GM20431 (cell line): ENCODE data around the gene PTGER2.

Experiments
- in situ Hi-C: fragments of 300-500 bp; cut with MseI, MboI; formaldehyde crosslinking; loops from one replicate; pipeline ENCODE4 v1.15.0; 2020; ENCODE audit warnings: low sequenced_read_pairs; ENCODE audit not compliant: unreplicated experiment

PTGER2 gene, protein sequence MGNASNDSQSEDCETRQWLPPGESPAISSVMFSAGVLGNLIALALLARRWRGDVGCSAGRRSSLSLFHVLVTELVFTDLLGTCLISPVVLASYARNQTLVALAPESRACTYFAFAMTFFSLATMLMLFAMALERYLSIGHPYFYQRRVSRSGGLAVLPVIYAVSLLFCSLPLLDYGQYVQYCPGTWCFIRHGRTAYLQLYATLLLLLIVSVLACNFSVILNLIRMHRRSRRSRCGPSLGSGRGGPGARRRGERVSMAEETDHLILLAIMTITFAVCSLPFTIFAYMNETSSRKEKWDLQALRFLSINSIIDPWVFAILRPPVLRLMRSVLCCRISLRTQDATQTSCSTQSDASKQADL

DNA sequence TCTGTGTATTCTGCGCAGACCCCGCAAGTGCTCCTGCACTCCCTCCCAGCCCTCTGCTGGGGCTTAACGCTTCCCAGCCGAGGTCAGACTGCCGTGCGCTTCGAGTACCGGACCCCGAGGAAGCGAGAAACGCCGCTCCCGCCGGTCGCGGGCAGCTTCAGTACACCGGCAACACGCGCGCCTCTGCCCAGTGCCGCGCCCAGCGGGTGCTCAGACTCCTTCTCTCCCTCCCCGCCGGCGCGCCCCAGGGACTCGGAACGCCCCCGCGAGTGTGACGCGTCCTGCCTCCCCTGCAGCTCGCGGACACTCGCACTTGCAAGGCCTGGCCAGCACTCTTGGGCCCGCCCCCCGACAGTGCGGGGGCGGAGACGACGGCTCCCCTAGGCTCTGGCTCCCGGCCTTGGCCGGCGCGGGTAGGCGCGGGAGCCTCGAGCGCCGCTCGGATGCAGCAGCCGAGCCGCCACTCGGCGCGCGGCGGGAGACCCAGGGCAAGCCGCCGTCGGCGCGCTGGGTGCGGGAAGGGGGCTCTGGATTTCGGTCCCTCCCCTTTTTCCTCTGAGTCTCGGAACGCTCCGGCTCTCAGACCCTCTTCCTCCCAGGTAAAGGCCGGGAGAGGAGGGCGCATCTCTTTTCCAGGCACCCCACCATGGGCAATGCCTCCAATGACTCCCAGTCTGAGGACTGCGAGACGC lies at the start of gene PTGER2:
Gene PTGER2 (plus strand): TSS at position 410 of the 692 bp plus-strand sequence. CDS start 237 bp downstream, at position 647.
- in situ Hi-C loops: loop anchor here (25.0 kb wide), 1 partner anchor 148 kb away; no protein-coding TSS in a partner anchor

DNA sequence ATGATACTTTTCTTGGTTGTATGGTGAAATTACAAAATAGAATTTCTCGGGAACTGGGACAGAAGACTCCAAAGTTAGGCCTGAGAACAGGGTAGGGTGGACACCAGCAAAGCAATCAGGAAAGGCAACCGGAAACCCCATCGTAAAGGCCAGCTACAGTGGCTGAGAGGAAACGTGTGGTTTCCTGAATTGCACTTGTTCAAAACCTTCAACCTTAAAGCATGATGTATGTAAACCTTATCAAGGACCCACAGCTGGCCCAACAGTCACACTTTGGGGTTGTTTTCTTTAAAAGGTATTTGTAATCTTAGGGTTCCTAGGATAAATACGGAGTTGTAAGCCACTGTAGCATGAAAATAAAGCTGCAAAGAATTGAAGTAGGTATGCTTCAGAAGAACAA lies 48.9 kb upstream of the PTGER2 start:
- in situ Hi-C loops: no loop called here

DNA sequence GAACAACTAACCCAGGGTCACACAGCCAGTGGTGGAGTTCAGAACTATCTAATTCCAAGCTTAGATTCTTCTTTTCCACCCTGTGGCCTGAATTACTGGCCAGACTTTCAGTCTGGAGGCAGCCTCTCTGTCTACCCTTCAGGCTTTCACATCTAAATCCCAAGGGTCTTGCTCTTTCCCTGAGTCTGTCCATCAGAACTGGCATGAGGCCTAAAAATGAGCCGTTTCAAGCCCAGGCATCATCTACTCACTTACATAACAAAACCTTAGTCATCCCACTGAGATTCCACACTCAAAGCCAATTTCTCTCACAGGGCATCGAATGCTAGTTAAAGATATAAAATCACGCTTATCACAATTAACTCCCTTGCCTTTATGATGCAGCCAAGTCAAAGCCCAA lies 47.9 kb upstream of the PTGER2 start:
- in situ Hi-C loops: no loop called here

DNA sequence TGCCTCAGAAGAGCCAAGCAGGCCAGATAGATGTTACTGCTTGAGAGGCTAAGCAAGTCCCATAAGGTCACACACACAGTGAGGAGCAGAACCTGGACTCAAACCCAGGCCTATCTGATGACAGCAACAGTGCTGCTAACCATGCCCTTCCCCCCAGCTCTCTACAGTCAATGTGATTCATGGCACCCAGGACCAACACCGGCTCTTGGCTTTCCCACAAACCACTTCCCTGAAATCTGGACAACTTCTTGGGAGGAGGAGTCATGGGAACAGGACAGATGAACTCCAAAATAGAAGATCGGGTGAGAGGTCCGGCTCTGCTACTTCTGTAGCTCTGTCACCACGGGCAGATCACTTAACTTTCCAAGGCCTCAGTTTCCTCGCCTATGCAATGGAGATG lies 47.3 kb upstream of the PTGER2 start:
- in situ Hi-C loops: no loop called here

DNA sequence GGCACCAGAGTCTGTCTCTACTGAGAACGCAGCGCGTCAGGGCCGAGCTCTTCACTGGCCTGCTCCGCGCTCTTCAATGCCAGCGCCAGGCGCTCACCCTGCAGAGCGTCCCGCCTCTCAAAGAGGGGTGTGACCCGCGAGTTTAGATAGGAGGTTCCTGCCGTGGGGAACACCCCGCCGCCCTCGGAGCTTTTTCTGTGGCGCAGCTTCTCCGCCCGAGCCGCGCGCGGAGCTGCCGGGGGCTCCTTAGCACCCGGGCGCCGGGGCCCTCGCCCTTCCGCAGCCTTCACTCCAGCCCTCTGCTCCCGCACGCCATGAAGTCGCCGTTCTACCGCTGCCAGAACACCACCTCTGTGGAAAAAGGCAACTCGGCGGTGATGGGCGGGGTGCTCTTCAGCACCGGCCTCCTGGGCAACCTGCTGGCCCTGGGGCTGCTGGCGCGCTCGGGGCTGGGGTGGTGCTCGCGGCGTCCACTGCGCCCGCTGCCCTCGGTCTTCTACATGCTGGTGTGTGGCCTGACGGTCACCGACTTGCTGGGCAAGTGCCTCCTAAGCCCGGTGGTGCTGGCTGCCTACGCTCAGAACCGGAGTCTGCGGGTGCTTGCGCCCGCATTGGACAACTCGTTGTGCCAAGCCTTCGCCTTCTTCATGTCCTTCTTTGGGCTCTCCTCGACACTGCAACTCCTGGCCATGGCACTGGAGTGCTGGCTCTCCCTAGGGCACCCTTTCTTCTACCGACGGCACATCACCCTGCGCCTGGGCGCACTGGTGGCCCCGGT lies 46.4 kb upstream of the PTGER2 start, which contains the start of gene PTGDR:
Gene PTGDR (plus strand): TSS at position 198 of the 778 bp plus-strand sequence. CDS start 117 bp downstream, at position 315.
- in situ Hi-C loops: no loop called here

DNA sequence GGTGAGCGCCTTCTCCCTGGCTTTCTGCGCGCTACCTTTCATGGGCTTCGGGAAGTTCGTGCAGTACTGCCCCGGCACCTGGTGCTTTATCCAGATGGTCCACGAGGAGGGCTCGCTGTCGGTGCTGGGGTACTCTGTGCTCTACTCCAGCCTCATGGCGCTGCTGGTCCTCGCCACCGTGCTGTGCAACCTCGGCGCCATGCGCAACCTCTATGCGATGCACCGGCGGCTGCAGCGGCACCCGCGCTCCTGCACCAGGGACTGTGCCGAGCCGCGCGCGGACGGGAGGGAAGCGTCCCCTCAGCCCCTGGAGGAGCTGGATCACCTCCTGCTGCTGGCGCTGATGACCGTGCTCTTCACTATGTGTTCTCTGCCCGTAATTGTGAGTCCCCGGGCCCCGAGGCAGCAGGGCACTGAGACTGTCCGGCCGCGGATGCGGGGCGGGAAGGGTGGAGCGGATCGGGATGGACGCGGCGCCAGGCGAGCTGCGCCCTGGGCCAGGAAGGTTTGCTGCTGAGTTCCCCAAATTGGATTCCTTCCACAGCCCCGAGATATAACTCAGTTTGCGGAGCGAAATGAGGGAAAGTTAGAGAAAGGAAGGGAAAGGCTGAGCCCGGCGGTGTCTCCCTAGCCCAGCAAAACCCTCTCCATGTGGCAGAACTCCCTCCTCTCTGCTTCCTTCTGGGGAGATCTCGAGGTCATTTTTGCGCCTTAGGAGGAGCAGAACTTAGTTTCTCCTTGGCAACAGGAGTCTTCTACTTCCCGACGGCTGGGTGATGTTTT lies 45.6 kb upstream of the PTGER2 start:
- in situ Hi-C loops: no loop called here

DNA sequence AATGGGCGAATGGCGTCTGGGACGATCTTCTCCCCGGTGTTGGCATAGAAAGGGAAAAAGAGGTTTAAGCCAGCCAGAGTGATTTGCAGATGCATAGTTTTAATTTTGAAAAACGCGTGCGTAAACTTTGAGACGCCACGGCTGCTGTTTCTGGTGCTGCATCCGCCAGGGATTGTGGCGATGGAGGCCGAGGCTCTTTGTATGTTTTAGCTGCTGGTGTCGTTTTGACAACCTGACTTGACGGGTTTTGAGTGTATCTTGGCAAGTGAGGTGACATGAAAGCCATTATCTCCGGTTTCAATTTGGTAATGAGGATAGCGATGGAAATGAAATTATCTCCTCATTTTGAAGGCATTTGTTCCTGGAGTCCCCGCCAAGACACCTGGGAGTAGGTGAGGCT lies 45.0 kb upstream of the PTGER2 start:
- in situ Hi-C loops: no loop called here

DNA sequence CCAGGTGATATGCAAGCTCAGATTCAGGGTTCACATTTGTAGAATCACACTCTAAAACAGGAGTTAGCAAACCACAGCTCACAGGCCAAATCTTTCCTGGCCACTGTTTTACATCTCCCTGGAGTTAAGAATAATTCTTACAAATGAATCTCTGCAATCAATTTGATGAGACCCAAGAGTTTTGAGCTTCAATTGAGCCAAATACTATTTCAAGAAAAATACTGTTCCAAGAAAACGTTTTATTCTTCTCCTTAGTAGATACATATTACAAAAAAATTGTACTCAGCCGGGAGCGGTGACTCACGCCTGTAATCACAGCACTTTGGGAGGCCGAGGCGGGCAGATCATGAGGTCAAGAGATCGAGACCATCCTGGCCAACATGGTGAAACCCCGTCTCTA lies 44.1 kb upstream of the PTGER2 start:
- in situ Hi-C loops: no loop called here

DNA sequence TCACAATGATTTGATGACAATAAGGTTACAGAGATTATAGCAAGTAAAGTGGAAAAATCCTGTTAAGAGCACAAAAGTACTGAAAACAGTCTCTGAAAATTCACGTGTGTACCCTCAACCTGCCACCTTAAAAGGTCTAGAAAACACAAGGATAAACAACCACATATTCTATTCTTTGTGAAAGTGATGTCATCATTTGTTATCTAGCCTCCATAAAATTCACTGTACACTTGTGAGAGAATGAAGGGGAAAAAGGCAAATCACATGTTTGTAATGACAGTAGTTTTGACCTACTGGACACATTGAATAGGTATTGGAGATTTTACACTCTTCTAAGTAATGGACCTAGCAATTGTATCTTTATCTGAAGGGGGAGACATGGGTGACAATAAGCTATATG lies 42.6 kb upstream of the PTGER2 start:
- in situ Hi-C loops: no loop called here

DNA sequence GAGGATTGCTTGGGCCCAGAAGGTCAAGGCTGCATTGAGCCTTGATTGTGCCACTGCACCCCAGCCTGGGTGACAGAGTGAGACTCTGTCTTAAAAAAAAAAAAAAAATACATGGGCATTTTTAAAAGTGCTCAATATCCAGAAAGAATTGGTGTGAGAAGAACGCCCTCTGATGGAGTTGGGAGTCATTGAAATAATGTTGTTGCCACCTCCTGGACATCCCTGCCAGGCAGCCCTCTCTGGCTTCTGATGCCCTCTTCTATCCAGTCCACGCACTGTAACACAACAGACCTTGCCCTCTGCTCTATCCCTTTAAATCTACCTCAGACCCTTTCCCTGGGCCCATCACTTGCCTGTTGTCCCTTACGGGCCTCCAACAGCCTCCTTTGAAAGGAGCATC lies 41.7 kb upstream of the PTGER2 start:
- in situ Hi-C loops: no loop called here

DNA sequence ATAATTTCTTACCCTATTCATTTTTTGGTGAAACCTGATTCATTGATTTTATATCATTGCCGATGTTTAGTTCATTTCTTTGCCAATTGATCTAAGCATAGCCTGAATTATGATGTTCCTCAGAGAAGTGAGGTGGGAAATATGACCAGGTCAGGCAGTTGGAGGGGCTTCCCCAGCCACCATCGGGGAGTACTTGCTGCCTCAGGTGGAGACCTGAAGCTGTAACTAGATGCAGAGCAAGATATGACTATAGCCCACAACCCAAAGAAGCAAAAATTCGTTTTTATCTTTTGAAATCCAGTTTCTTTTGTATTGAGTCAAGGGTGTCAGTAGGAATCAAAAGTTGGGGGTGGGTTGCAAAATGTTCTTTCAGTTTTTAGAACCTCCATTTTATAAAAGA lies 38.7 kb upstream of the PTGER2 start:
- in situ Hi-C loops: no loop called here

DNA sequence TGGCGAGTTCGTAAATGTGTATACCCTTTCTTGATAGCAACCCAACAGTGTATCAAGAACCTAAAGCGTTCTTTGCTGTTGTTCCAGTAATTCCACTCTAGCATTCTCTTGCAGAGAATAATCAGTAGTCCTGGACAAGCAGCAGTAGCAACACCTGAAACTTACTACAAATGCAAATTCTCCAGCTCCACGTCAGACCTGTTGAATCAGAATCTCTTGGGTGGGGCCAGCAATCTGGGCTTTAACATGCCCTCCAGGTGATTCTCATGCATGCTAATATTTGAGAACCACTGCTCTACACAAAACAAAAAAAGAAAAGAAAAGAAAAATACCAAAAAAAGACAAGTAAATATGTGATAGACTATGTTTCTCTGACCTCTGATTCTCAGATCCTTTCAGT lies 36.6 kb upstream of the PTGER2 start:
- in situ Hi-C loops: no loop called here

DNA sequence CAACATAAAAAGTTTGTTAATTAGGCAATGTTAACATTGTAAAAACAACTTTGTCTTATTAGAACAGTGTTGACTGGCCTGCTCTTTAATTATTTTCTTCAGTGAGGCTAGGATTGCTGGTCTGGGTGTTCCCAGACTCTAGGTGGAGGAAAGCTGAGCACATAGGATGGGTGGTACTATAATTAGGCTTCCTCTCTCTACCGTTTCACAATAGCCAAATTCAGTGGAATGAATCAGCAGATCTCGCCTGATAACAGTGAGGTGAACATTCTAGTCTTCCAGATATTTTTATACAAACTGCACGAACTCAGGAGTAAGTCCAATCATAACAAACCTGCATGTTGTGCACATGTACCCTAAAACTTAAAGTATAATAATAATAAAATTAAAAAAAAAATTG lies 34.7 kb upstream of the PTGER2 start:
- in situ Hi-C loops: no loop called here

DNA sequence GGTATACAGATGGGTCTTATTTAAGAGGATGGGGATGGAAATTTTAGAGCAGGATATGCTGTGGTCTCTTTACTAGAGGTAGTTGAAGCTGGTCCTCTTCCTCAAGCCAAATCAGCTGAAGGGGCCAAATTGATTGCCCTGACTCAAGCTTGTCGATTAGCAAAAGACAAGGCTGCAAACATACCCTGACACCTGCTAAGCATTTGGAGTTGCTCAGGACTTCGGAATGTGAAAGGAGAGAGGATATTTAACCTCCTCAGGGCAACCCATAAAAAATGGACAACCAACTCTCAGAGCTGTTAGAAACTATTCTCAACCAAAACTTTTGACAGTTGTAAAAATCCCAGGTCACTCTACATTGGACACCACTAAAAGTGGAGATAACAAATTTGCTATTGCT lies 31.0 kb upstream of the PTGER2 start:
- in situ Hi-C loops: no loop called here

DNA sequence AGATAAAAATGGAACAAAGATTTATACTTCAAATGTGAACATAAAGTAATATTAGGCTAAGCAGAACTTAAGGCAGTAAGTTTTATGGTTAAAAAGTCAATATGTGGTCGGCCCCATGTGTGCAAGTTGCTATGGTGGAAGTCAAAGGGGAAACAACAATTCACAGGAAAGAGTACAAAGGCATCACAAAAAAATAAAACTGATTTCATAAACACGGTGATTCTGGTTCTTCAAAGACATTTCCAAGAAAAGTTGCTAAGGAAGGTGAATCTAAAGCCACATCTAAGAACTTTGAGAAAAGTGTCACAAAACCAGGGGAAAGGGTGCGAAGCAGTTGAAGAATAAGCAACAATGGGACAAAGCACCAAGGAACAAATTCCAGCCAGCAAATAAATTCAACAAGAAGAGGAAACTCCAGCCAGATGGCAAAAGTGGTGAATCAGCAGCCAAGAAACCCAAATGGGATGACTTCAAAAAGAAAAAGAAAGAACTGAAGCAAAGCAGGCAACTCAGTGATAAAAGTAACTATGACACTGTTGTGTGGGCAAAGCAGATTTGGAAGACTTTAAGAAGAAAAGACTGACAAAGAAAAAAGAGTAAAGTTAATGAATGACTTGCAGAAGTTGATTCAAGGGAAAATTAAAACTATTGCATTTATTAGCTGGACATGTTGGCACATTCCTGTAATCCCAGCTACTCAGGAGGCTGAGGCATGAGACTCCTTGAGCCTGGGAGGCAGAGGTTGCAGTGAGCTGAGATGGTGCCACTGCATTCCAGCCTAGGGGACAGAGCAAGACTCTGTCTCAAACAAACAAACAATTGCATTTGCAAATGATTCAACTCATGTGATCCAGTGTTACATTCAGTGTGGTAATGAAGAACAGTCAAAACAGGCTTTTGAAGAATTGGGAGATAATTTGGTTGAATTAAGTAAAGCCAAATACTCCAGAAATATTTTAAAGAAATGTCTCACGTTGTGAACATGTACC lies 27.2 kb upstream of the PTGER2 start:
- in situ Hi-C loops: no loop called here

DNA sequence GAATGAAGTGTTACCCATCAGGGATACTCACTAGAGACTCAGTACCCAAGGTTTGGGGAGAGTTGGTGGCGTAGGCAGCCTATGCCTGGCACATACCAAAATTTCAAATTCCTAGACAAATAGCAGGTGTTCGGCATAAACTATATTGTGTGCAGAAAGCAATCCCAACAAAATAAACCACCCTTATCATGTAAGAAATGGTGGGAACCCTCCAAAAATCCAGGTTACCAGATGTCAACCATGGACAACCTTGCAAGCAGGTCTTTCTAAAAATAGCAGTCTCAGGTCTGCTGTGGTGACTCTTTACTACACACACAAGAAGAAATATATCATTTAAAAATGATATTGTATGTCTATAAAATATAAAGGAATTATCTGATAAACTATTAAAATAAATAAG lies 17.7 kb upstream of the PTGER2 start:
- in situ Hi-C loops: no loop called here

DNA sequence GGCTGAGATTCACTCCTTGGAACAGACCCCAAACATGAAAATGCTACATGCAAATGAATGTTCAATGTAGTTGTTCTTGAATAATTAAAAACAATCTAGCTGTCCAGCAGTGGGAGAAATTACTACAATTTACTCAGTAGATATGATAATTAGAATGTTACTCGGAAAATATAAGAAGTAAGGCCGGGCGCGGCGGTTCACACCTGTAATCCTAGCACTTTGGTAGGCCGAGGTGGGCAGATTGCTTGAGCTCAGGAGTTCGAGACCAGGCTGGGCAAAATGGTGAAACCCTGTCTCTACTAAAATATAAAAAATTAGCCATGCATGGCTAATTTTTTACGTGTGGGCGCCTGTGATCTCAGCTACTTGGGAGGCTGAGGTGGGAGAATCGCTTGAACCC lies 15.3 kb upstream of the PTGER2 start:
- in situ Hi-C loops: no loop called here

DNA sequence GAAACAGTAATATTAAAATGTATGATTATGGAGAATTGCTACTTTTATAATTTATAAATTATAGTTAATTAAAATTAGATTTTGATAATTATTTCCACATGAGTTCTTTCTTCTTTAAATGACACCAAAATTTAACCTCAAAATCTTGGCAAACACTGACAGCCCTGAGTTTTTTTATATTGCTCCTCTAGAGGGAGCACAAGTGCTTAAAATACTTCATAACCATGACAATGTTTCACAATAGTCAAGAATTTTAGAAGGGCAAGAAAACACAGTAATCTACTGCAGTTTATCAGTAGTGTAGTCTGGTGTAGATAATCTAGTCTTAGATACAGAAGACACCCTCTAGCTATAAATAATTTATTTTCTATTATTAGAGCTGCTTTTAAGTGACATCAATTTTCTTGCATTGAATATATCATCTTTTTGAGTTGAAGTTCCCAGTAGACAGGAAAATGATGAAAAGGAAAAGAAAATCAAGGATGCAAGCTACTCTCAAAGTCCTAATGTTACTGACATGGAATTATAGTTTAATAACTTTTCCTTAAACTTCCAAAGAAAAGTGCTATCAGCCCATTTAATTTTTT lies 14.3 kb upstream of the PTGER2 start:
- in situ Hi-C loops: loop anchor here (25.0 kb wide), 1 partner anchor 163 kb away; no protein-coding TSS in a partner anchor
